ENCODE measurements around the gene NKAIN4. TPM values are rescaled to one million over a fixed set of nuclear protein-coding genes. Genes with fewer than 3 reads are reported as not detected.

Gene NKAIN4
- polyA plus RNA-seq, 1 donor = 29.5 TPM

- no peak for DNase-seq (ENCODE audit: low read depth)
Measured at GRCh38 chr20:63274381-63275228, 20.3 kb upstream of the NKAIN4 start.

GRCh38 chr20:63273635-63274380, 19.5 kb upstream of the NKAIN4 start:
- DNase-seq (ENCODE audit: low read depth) = no peak

DNA sequence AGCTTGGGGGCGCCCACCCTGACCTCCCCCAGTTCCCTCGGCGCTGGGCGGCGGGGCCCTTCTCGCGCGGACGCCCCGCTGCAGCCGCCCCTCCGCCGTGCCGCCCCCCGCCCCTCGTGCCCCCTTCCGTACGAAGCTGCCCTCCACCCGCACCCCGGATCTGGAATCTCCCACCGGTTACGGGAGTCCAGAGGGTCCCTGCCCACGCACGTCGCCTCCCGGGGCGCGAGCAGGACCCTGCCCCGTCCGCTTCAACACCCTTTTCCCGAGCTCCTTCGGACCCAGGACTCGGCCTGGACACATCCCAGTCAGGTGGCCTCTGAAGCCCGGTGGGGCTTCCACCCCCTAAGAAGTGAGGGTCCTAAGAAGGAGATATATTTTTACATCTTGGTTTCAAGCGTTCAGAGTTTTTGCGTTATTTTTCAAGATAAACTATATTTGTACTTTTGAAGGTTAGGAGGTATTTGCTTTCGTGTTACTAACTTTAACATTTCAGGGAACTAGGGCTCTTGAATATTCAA, 18.9 kb upstream of the NKAIN4 start:
- no peak for DNase-seq (ENCODE audit: low read depth)

DNA sequence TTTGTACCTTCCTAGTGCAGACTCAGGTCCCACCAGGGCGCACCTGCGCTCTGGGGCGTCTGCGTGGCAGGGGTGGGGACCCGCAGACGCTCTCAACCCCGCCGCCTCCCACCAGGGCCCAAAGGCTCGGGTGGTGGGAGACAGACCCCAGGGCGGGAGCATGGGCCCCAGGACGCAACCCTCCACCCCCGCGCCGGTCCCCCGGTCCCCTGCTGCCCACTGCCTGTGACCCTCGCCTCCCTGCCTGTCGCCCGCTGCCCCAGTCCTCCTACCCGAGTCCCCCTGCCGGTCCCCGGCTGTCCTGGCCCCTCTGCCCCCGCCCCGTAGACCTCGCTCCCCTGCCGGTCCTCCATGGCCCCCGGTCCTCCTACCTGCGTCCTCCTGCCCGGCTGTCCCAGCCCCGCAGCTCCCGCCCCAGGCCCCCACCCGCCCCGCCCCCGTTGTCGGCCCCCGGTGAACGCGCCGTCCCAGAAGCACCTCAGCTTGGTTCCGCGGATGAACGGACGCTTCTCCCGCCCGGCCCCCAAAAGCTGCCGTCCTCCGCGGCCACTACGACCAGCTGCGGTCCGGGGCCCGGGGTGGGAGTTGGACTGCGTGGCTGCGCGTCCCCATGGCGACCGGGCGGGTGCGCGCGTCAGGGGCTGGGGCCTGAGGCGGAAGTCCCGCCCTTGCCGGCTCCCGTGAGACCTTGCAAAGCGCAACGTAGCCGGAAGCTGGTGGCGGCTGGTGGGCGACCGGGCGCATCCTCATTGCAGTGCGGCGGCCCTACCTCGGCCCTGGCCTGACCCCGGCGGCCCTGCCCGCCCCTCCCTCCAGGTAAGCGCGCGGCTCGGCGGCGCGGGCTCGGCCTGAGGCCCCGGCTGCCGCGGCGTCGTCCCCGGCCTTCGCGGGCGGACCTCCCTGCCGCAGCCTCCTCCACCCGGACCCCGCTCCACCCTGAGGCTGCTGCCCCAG, 18.1 kb upstream of the NKAIN4 start, which contains the start of gene ARFGAP1:
Gene ARFGAP1, plus strand, starts transcription at position 709 of the 954 bp plus-strand sequence. CDS start 2,768 bp downstream, outside the sequence.
- DNase-seq (ENCODE audit: low read depth) = peak; percentile 81

- no peak for DNase-seq (ENCODE audit: low read depth)
Measured at GRCh38 chr20:63270606-63271325, 16.5 kb upstream of the NKAIN4 start.

DNA sequence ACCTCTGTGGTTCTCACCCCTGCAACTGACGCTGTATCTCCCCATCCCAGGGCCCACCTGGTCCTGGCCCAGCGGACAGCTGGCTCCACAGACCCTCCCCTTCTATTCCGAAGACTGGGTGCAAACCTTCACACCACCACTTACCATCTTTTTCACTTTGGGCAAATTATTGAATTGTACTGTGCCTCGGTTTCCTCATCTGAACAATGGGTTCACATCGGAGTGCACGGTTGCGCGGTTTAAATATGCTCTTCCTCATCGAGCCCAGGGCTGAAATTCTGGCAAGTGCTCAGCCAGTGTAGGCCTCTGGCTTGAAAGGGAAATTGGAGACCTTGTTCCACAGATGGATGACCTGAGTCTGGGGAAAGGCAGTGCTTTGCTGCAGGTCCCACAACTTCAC, 15.5 kb upstream of the NKAIN4 start:
- DNase-seq (ENCODE audit: low read depth) = no peak

DNA sequence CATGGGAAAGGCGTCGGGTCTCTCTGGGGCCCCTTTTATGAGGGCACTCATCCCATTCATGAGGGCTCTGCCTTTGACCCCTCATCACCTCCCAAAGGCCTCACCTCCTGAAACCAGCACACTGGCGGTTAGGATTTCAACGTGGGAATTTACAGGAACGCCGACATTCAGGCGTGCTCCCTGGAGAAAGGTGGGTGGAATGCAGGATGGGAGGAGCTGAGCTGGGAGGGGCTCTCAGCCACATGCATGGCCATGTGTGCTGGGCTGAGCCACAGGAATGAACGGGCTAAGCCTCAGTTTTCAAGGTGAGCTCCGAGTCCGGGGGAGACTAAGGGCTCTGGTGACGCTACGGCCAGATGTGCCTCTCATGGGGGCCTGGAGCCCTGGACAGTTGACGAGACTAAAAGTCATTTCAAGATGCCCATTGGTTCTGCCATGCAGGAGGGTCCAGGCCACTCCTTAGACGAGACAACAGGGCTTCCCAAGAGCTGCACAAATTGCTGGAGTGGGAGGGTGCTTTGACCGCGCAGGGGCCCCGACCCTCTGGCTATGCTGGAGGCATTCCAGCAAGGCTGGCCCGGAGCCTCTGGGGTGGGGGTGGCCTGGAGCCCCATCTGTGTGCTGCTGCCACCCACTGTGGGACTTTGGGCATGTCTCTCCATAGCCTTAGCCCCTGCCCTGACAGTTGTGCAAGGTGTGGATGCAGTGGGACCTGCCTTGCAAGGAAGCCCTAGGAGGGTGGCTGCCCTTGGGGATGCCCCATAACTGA, 14.6 kb upstream of the NKAIN4 start:
- no peak for DNase-seq (ENCODE audit: low read depth)

GRCh38 chr20:63268256-63268655, 14.0 kb upstream of the NKAIN4 start:
- DNase-seq (ENCODE audit: low read depth) = no peak

DNA sequence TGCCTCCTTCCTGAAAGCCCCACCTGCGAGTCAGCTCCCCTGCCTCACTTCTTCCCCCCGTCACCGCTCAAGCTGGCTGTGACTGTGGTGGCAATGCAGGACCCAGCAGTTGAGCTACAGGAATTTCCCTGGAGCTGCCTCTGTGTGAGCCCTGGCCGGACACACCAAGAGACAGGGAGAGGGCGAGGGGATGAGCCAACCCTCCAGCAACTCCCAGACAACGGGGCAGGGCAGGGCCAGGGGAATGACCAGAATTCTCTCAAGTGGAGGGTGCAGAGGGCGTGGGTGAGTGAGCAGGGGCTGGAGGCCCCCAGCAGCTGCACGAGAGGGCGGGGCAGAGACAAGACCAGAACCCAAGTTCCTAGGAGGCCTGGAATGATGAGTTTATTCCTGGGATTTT, 13.4 kb upstream of the NKAIN4 start:
- no peak for DNase-seq (ENCODE audit: low read depth)

DNA sequence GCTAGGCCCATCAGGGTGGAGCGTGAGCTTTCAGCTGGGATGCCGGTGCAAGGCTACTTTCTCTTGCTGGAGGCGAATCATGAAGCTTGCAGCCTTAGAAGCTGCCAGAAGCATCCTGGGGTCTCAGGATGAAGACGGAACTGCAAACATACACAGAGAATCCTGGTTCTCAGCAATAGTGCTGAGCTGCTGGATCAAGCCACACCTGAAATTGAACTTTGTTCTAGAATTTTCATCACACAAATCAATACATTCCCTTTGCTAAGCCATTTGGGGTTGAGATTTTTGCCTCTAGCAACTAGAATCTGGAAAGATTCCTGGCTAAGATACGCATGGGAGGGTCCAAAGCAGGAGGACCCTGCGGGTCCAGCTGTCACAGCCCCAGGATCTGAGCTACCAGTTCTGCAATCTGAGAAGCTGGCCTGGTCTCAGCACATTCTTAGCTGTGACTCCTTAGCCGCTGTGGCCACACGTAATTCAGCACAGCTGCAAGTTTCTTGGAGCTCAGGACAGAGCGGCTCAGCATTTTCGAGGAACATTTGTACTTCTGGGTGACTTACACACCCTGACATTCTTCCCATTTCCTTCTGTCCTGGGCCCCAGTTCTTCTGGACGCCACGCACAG, 11.7 kb upstream of the NKAIN4 start:
- DNase-seq (ENCODE audit: low read depth) = peak; percentile 68

DNA sequence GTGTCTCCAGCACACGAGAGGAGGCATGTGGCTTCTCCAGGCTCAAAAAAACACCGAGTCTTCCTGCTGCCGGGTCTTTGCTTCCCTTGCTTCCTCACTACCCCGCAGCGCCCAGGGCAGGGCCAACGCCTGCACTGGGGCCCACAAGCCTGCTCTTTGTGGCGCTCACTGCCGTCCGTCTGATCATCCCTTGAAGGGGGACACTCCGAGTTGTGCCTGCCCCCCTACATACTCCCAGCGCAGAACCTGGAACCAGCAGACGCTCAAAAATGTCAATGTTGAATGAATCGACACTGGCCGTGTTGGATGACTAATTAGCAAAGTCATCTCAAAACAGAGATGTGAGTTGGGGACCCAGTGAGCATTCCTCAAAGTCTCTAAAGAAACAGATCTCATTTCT, 10.3 kb upstream of the NKAIN4 start:
- no peak for DNase-seq (ENCODE audit: low read depth)

DNA sequence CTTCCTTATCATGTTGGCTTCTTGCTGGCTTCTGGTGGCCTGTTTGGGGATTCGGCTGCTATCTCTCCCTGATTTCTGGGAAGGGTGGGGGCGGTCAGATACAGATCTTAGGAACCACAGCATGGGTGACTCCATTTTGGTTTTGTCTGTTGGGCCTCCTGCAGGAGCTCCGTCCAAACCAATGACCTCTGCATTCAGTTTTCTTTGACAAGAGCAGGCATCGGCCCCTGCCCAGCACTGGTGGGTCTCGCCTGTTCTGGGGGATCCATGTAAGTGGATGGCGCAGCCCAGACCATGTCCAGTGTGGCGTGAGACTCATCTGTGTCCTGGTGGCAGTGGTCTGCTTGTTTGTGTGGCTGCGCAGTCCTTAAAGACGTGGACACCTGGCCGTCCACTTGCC, 9.7 kb upstream of the NKAIN4 start:
- no peak for DNase-seq (ENCODE audit: low read depth)

- no peak for DNase-seq (ENCODE audit: low read depth)
Measured at GRCh38 chr20:63262836-63263235, 8.6 kb upstream of the NKAIN4 start.

- DNase-seq (ENCODE audit: low read depth) = no peak
Measured at GRCh38 chr20:63261795-63262528, 7.7 kb upstream of the NKAIN4 start.

DNA sequence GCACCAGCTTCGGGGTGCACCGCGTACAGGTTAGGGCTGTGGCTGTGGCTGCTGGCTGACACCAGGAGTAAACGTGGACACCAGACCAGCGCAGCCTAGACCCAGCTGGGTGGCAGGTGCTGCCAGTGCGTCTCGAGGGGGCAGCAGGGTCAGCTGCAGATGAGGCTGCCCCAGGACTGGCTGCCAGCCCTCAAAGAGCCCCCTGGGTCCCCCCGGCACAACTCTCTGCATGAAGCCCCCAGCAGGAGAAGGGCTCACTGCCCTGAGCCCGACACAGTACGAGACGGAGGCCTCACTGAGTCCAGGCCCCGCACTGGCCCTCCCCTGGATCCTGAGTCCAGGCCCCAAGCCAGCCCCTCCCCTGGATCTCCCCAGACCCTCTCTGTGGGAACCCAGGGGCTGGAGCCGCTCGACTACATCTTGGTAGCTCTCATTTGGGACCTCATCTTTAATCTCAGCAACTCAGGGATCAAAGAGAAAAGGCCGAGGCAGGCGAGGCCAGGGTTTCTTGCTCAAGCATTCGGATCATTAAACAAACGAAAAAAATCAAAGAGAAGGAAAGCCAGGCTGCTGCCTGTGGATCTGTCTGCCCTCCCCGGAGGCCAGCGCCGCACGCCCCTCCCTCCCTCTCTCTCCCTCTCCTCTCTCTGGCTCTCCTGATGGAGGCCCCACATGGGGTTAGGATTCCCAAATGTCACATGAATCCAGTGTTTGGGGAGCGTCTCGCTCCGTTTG, 7.0 kb upstream of the NKAIN4 start:
- no peak for DNase-seq (ENCODE audit: low read depth)

GRCh38 chr20:63260521-63260920, 6.3 kb upstream of the NKAIN4 start:
- DNase-seq (ENCODE audit: low read depth) = no peak

DNA sequence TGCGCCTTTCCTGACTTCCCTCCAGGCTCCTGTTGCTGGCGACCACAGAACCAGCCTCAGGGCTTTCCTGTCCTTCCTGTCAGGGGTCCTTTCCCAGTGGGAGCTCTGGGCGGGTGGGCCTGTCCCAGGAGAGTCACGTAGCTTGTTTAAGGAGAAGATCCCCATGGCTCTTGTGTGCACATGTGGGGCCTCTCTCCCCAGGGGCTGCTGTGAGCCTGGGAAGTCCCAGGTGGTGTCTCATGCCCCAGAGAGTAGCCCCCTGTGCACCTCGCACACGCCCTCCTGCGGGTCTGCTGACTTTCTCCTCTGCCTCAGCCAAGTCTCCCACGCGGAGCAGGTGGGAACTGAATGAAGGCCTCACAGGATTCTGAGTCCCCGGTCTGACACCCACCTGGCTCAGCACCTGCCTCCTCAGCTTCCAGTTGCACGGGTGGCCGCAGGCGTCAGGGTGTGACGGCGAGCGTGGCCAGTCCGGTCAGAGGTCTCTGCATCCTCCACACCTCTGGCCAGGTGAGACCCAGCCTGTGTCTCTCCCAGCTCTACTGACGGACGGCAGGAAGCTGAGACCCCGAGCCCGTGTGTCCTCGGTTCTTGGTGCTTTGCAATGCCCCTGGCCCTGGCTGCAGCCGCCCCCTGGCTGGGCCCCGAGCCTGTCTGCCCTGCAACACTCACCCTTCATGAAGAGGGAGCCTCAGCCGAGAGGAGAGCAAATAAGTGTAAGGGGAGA, 5.6 kb upstream of the NKAIN4 start:
- no peak for DNase-seq (ENCODE audit: low read depth)

DNA sequence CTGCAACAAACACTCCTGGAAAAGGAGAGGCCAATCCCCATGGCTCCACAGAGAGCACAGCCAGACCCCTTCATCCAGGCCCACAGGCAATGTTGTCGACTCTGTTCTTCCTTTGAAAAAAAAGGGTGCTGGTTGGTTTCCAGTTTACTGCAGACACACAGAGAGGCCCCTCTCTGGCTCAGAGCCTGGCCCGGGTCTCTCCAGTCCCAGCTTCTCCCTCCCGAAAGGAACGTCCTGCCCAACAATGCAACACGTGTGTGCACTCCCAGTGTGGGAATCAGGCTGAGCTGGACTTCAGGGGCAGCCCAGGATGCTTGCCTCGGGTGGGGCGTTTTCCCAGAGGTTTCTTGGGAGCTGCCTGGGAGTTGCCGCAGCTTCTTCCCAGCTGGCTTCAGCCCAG, 4.5 kb upstream of the NKAIN4 start:
- peak; percentile 36 for DNase-seq (ENCODE audit: low read depth)
